ENCODE measurements around the gene GMNC.

The GMNC gene

GRCh38 chr3:190825386-190826016, 37.0 kb downstream of the GMNC start:
- no peak overlapping the region for H3K27ac Mint-ChIP-seq
- no peaks in the 10 kb centered on the region for H3K9me3 Mint-ChIP-seq
- intact Hi-C loops (cut with micrococcal nuclease) = no loop called here
- no peaks in the 10 kb centered on the region for H3K27me3 Mint-ChIP-seq
- no peaks in the 10 kb centered on the region for H3K4me1 Mint-ChIP-seq (ENCODE audit: low read depth)
- no peaks in the 10 kb centered on the region for H3K36me3 Mint-ChIP-seq (ENCODE audit: low read depth)
- no peak overlapping the region for H3K4me3 Mint-ChIP-seq

GRCh38 chr3:190811775-190812480, 50.6 kb downstream of the GMNC start:
- intact Hi-C loops (cut with micrococcal nuclease) = loop anchor here (2.0 kb wide), 1 partner anchor 239 kb away; no protein-coding TSS in a partner anchor
- H3K27me3 Mint-ChIP-seq = no peaks in the 10 kb centered on the region
- H3K36me3 Mint-ChIP-seq (ENCODE audit: low read depth) = no peaks in the 10 kb centered on the region
- no peak overlapping the region for H3K4me3 Mint-ChIP-seq
- no peaks in the 10 kb centered on the region for H3K9me3 Mint-ChIP-seq
- H3K27ac Mint-ChIP-seq = no peak overlapping the region
- H3K4me1 Mint-ChIP-seq (ENCODE audit: low read depth) = no peaks in the 10 kb centered on the region

- no peaks in the 10 kb centered on the region for H3K4me1 Mint-ChIP-seq (ENCODE audit: low read depth)
- intact Hi-C loops (cut with micrococcal nuclease) = loop anchor here (2.0 kb wide), 1 partner anchor 240 kb away; no protein-coding TSS in a partner anchor
- H3K27me3 Mint-ChIP-seq = no peaks in the 10 kb centered on the region
- H3K27ac Mint-ChIP-seq = no peak overlapping the region
- H3K4me3 Mint-ChIP-seq = no peak overlapping the region
- H3K9me3 Mint-ChIP-seq = no peaks in the 10 kb centered on the region
- H3K36me3 Mint-ChIP-seq (ENCODE audit: low read depth) = no peaks in the 10 kb centered on the region
These were observed 51.5 kb downstream of the GMNC start for GRCh38 chr3:190810957-190811356.

- Mint-ChIP-seq H3K4me3 (no peak overlapping the region), H3K36me3 (ENCODE audit: low read depth) (no peaks in the 10 kb centered on the region), H3K27me3 (no peaks in the 10 kb centered on the region), H3K27ac (no peak overlapping the region), H3K9me3 (no peaks in the 10 kb centered on the region), H3K4me1 (ENCODE audit: low read depth) (no peaks in the 10 kb centered on the region)
- intact Hi-C loops (cut with micrococcal nuclease) = no loop called here
These were observed 53.1 kb downstream of the GMNC start for GRCh38 chr3:190809351-190809750.

GRCh38 chr3:190807719-190808375, 54.6 kb downstream of the GMNC start:
- H3K27me3 Mint-ChIP-seq = no peaks in the 10 kb centered on the region
- H3K4me1 Mint-ChIP-seq (ENCODE audit: low read depth) = no peaks in the 10 kb centered on the region
- no peak overlapping the region for H3K4me3 Mint-ChIP-seq
- intact Hi-C loops (cut with micrococcal nuclease) = no loop called here
- no peak overlapping the region for H3K27ac Mint-ChIP-seq
- no peaks in the 10 kb centered on the region for H3K36me3 Mint-ChIP-seq (ENCODE audit: low read depth)
- H3K9me3 Mint-ChIP-seq = no peaks in the 10 kb centered on the region
